Activated CD4-positive, CD25-positive, alpha-beta regulatory T cell (primary cell): ENCODE measurements around the gene TMEM131L.
"Not testable (repeated sequence)": the region's sequence is repeated elsewhere in the genome, so short reads cannot be mapped to it uniquely, and the experiment has no call there.

ENCODE experiments used
- DNase-seq, 4 experiments: peaks; one replicate each; lab custom pipeline; 2025; lab: John Stamatoyannopoulos, UW

The TMEM131L gene

GRCh38 chr4:153546280-153546679 is 80.1 kb downstream of the TMEM131L start:
- DNase-seq: no peak

DNA sequence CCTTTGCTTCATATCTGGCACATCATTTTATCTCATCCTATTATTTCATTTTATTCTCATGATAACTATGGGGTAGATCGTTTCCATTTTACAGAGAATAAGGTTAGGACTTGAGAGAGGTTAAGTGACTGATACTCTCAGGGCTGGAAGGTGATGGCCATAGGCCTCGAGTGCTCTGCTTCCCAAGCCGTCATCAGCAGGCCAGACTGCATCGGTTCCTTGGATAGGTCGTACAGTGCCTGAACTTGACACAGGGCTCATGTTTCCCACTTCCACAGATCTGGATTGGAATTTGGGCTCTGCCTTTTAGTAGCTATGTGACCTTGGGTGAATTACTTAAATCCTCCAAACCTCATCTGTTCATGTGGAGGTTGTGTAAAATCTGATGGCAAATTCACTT is 81.4 kb downstream of the TMEM131L start:
- no peak for DNase-seq

DNA sequence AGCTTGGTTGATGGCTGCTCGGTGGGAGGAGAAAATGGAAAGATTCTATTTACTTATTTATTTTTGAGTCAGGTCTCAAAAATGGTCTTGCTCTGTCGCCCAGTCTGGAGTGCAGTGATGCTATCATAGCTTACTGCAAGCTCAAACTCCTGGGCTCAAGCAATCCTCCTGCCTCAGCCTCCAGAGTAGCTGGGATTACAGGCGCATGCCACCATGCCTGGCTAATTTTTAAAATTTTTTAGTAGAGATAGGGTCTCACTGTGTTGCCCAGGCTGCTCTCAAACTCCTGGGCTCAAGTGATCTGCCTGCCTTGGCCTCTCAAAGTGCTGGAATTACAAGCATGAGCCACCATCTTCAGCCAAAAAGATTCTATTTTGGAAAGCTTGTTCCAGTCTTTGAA is 82.7 kb downstream of the TMEM131L start:
- not testable (repeated sequence) for DNase-seq

DNA sequence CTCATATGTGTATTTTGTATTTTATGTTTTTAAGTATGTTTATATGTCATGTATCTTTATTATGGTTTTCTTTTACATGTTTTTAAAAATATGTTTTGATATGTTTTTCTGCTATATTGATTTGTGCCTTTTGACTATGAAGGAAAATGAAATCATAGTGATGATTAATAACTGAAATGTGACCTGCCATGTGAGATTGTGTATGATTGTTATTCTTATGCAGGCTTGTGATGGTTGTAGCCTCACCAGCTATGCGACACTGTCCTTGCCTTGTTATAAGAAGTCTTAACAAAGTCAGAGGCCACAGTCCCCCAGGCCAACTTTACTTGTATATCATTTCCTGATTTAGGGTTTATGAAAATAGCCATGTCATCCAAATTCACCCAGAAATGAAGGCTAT is 83.2 kb downstream of the TMEM131L start:
- no peak for DNase-seq

DNA sequence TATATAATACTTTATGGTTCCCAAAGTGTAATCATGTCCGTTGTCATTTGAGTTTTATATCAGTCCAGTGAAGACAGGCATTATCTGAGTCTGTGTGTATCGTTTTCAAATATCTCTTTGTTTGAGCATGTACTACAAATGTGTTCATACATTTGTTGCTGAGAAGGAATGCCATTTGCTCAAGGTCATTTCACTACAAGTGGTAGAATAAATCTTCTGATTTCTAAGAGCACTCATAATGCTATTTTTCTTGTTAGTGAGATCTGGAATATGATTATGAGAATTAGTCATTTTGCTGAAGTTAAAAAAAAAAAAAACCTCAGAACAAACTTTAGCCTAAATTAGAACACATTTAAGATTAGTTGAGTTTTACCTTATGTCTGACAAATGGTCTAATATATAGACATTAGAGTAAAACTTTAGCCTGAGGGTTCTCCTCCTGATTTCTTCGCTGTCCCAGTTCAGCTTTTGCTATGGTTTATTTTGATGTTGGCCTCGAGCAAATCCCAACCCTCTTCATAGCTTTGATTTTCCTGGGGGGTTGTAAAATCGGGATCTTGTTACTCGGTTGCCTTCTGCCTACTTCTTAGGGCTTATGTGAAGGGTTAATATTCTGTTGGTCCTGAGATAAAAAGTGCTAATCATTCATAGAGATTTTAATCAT is 87.1 kb downstream of the TMEM131L start:
- no peak for DNase-seq

DNA sequence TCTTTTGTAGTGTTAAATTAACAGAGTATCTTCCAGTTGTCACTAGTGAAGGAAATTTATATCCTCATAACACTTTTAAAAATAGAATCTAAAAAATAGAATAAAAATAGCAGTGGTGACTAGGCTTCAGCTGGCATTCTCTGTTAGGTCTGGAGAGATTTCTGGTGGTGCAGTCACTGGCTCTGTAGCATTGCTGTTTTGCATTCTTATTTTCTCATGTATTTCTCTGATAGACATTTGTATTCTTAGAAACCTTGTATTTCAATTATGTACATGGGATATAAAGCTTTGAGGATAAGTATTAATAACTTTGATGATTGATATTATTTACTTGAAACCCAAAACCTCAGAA is 87.6 kb downstream of the TMEM131L start:
- DNase-seq: no peak

GRCh38 chr4:153555730-153556434 is 89.7 kb downstream of the TMEM131L start:
- no peak for DNase-seq

GRCh38 chr4:153556435-153556815 is 90.3 kb downstream of the TMEM131L start:
- DNase-seq: no peak

- no peak for DNase-seq
Measured at GRCh38 chr4:153560908-153561307, 94.7 kb downstream of the TMEM131L start.

DNA sequence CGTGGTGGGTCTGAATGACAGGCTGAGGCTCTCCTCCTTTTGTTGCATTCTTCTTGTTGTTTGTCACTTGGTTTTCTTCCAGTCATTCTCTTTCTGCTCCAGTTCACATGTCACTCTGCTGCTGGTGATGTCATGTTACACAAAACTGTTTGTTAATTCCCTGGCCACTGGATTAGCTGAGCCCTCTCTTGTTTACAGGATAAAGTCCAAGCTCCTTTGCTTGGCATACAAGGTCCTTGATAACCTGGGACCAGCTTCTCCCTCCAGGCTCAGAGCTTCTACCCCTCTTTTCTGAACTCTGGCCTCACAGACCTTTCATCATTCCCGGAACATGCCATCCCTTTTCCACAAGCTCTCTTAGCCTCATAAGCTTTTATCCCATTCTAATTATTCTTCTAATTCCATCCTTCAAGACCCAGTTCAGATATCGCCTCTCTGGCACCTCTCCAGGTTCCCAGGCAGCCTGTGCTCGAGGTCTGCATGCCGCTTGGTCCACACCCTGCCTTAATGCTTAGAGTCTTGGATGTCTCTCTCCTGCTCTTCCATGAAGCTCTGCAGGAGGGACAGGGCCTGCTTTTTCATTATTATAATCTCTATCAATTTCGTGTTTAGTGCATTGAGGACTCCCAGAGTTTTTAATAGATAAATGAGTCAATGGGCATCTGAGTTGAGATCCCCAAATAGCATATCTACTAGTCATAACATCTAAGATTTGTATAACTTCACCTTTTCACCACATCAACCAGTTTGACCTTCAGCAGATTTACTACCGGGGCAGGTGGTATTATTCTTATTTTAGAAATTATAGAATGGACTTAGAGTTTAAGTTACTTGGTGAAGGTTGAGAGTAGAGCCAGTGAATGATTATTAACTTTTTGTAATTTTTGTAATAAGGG is 98.7 kb downstream of the TMEM131L start:
- no peak for DNase-seq

DNA sequence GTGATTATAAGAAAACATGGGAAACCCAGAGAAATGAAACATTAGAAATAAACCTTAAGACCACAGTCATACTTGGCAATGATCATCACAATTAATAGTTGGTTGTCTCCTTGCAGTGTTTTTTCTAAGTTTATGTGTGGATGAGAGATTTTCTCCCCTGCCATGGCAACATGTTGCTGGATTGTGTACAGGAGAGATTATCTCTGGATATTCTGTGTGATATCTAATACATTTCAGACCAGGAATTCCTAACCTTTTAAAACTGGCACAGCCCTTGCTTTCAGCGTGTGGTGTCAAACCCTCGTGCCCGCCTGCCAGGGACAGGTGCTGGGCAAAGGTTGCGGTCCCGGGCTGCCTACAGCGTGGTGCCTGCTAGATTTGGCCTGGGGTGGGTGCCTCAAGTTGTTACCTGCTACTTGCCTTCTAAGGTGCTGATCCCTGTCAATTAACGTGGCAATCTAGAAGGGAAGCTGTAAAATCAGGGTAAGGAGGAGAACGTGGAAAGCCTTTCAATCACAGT is 100.5 kb downstream of the TMEM131L start:
- DNase-seq: no peak

DNA sequence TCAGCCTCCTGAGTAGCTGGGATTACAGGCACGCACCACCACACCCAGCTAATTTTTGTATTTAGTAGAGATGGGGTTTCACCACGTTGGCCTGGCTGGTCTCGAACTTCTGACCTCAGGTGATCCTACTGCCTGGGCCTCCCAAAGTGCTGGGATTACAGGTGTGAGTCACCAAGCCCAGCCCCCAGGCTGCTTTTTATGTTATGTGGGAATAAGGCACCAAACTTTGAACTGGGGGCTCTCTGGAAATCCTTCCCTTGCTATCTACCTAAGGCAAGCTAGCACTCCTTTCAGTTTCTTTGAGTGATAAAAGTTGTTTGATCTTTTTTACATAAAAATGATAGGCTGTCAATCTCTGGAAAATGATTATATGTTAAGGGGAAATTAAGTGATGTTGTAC is 101.5 kb downstream of the TMEM131L start:
- not testable (repeated sequence) for DNase-seq

DNA sequence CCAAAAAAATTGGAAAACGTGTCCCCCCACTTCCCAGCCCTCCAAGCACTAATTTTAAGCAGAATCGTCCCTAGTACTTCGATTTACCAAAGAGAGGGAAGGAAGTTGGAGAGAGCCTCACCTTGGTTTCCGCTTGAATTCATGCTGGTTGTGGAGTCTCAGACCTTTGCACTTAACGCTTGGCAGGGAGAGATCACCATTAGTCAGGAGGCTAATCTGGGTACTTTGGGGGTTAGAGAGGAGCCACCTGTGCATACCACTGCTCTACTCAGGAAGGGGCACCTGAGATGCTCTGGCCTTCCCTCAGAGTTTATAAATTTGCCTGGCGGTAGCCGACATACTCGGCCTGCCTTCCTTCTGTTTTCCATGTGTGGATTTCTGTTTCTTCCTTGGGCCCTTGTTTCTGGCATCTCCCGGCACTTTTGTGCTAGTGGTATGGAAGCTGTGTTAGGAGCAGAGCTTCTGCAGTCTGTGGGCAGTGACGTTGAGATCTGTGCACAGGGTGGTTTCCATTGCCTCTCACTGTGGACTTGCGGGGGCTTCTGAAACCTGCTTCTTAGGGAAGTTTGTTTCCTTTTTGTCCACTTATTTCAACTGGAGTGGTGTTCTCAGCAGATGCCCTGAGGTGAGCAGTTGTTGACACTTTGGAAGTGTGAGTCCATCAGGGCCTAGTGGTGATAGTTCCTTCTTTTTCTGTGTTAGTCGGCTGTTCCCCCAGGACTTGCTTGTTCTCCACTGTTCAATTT is 104.2 kb downstream of the TMEM131L start:
- DNase-seq: no peak

- no peak for DNase-seq
Measured at GRCh38 chr4:153571006-153571545, 104.9 kb downstream of the TMEM131L start.

GRCh38 chr4:153572609-153573008 is 106.4 kb downstream of the TMEM131L start:
- DNase-seq: no peak

DNA sequence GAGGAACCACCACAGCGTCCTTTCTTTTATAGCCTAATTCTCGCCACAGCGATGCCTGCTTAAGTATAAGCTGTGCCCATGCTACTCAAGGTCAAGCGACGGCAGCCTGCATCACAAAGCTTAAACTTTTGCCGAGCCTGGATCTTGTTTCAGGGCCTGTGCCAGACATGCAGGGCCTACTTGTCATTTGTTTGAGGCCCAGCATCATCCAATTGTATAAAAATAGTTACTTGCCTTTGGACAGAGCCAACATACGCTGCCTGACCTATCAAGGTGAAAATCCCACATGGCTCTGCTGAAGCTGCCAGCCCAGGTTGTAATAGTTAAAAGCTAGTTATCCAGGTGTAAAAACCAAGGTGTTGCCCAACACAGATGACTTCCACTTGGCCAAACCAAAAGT is 107.1 kb downstream of the TMEM131L start:
- no peak for DNase-seq

GRCh38 chr4:153573881-153574802 is 108.0 kb downstream of the TMEM131L start:
- peak; percentile 3 to 36 (median 18) for DNase-seq

DNA sequence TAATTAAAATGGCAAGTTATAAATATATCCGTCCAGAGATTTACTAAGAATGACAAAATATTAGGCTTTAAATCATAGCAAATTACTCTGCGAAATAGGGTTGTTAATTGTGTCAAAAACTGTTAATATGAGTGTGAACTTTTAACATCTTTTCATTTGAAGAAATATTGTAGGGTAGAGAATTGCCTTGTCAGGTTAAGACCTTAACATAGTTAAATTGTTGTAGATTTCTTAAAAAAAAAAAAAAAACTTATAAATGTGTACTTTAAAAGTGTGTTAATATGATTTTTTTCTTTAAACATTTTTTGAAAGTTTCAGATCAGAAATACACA is 110.2 kb downstream of the TMEM131L start:
- no peak for DNase-seq

DNA sequence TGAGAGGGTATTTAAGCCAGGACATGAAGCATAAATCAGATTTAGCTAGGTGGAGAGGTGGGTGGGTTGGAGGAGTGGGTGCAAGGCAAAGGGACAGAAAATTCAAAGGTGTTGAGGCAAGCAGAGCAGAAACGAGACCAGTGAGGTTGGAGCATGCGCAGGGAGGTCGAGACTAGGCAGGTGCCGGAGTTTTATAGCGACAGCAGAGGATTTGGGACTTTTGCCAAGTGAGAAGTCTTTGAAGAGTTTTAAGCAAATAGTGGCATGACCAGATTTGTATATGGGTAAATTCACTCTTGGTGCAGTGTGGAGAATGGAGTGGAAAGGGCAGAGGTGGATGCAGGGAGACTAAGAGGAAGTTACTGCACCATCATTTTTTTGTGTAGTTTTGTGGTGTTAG is 110.9 kb downstream of the TMEM131L start:
- DNase-seq: no peak

DNA sequence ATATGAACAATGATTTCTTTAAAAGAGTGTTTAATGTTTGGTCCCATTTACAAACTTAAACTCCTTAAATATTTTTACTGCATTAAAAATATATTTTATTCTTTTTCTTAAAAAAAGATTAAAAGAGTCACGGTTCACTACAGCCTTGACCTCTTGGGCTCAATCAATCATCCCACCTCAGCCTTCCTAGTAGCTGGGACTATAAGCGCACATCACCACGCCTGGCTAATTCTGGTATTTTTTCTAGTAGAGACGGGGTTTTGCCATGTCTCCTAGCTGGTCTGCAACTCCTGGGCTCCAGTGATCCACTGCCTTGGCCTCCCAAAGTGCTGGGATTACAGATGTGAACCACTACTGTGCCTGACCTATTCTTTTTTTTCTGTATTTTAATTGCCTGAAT is 113.2 kb downstream of the TMEM131L start:
- DNase-seq: no peak

GRCh38 chr4:153579872-153580271 is 113.7 kb downstream of the TMEM131L start:
- DNase-seq: no peak
